Measurements from ENCODE around the gene C4orf36.

The C4orf36 gene

DNA sequence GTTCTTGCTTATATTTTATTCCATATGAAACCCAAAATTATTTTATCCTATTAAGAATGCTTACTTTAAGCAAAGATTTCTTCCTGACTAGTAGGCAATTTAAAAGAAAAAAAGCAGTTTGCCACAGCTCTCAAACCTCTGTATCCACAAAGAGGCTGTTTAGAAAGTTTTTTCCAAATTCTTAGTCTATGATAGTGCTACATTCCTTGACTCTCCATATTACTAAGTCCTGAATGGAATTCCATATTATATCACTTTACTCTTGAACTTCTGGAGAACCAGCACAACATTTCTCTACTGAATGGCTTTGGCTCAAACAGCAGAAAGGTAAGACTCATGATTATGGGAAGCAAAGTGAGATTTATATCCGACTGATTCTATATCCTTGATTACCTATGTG, 51.4 kb downstream of the C4orf36 start:
- TF ChIP-seq EZH2phosphoT487 (IDR thresholded peaks at IDR 0.05; ENCODE audit: low read length) (no peak), EZH2 (optimal IDR thresholded peaks at IDR 0.05; ENCODE audit: low read depth, low read length) (no peak)
- TF ChIP-seq, protein P1, sequence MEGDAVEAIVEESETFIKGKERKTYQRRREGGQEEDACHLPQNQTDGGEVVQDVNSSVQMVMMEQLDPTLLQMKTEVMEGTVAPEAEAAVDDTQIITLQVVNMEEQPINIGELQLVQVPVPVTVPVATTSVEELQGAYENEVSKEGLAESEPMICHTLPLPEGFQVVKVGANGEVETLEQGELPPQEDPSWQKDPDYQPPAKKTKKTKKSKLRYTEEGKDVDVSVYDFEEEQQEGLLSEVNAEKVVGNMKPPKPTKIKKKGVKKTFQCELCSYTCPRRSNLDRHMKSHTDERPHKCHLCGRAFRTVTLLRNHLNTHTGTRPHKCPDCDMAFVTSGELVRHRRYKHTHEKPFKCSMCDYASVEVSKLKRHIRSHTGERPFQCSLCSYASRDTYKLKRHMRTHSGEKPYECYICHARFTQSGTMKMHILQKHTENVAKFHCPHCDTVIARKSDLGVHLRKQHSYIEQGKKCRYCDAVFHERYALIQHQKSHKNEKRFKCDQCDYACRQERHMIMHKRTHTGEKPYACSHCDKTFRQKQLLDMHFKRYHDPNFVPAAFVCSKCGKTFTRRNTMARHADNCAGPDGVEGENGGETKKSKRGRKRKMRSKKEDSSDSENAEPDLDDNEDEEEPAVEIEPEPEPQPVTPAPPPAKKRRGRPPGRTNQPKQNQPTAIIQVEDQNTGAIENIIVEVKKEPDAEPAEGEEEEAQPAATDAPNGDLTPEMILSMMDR (IDR thresholded peaks at IDR 0.05; ENCODE audit: low read length), result no peak
- DNase-seq, result no peak
- H2AFZ ChIP-seq (ENCODE audit: low read length), result no peak overlapping the region
- no peaks in the 10 kb centered on the region for H3K27me3 ChIP-seq (replicated peaks; ENCODE audit: insufficient read depth, low read length)
- H3K4me2 ChIP-seq (ENCODE audit: low read depth, low read length), result no peak overlapping the region
- no peak overlapping the region for H3K27ac ChIP-seq (ENCODE audit: low read length)
- H3K4me3 ChIP-seq (ENCODE audit: low read length), result no peak overlapping the region
- H3K79me2 ChIP-seq (ENCODE audit: low read length), result no peaks in the 10 kb centered on the region
- H3K9me2 ChIP-seq (replicated peaks; ENCODE audit: insufficient read depth, low read length), result no peaks in the 10 kb centered on the region
- H3K9ac ChIP-seq (ENCODE audit: low read length), result no peak overlapping the region
- no peaks in the 10 kb centered on the region for H4K20me1 ChIP-seq (ENCODE audit: insufficient read depth, low read length)
- no peaks in the 10 kb centered on the region for H3K36me3 ChIP-seq (replicated peaks; ENCODE audit: insufficient read depth, low read length)
- H3F3A ChIP-seq (ENCODE audit: insufficient read depth, low read length), result no peaks in the 10 kb centered on the region
- no peaks in the 10 kb centered on the region for H3K9me3 ChIP-seq (replicated peaks; ENCODE audit: insufficient read depth, low read length)
- no peaks in the 10 kb centered on the region for H3K4me1 ChIP-seq (ENCODE audit: low read length)

DNA sequence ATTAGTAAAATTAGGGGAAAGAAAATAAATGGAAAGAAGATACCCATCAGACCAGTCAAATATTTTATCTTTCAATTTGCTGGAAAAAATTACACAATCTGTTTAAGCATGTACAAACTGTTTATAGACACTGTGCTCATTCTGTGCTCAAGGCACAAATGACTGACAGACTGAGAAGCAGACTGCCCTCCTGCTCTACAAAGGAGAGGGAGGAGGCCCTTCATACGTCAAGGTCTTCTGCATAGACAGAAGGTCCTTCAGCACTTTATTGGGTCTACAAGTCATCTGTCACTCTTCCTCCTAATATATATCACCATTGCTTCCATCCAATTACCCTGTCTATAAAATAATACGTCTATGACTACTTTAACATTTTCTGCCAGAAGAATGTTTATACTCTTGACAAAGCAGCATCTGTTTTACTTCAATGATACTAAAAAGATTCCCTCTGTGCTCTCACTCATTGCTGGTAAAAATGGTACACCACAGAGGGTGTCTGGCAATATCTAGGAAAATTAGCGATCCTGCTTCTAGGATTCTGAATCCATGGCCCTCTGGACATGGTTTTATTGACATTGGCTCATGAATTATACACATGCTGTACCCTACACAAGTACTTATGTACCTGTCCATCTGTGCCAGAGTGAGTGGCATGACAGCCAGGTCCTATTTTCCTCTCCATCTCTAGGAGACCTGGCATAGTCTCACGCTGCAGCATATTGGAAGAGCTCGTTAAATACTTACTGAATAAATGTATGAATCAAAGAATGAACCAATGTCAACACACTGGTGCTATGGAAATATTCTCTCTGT, 54.3 kb downstream of the C4orf36 start:
- no peak overlapping the region for H3K27ac ChIP-seq (ENCODE audit: low read length)
- H3K9ac ChIP-seq (ENCODE audit: low read length), result no peak overlapping the region
- no peaks in the 10 kb centered on the region for H3K36me3 ChIP-seq (replicated peaks; ENCODE audit: insufficient read depth, low read length)
- no peaks in the 10 kb centered on the region for H3F3A ChIP-seq (ENCODE audit: insufficient read depth, low read length)
- TF ChIP-seq EZH2 (optimal IDR thresholded peaks at IDR 0.05; ENCODE audit: low read depth, low read length), result no peak
- TF ChIP-seq, protein P1 (IDR thresholded peaks at IDR 0.05; ENCODE audit: low read length), result no peak
- TF ChIP-seq EZH2phosphoT487 (IDR thresholded peaks at IDR 0.05; ENCODE audit: low read length), result no peak
- no peak overlapping the region for H3K4me2 ChIP-seq (ENCODE audit: low read depth, low read length)
- H3K4me1 ChIP-seq (ENCODE audit: low read length), result no peaks in the 10 kb centered on the region
- H3K4me3 ChIP-seq (ENCODE audit: low read length), result no peak overlapping the region
- H2AFZ ChIP-seq (ENCODE audit: low read length), result no peak overlapping the region
- no peaks in the 10 kb centered on the region for H3K9me2 ChIP-seq (replicated peaks; ENCODE audit: insufficient read depth, low read length)
- H4K20me1 ChIP-seq (ENCODE audit: insufficient read depth, low read length), result no peaks in the 10 kb centered on the region
- H3K79me2 ChIP-seq (ENCODE audit: low read length), result no peaks in the 10 kb centered on the region
- H3K27me3 ChIP-seq (replicated peaks; ENCODE audit: insufficient read depth, low read length), result no peaks in the 10 kb centered on the region
- H3K9me3 ChIP-seq (replicated peaks; ENCODE audit: insufficient read depth, low read length), result no peaks in the 10 kb centered on the region
- no peak for DNase-seq

DNA sequence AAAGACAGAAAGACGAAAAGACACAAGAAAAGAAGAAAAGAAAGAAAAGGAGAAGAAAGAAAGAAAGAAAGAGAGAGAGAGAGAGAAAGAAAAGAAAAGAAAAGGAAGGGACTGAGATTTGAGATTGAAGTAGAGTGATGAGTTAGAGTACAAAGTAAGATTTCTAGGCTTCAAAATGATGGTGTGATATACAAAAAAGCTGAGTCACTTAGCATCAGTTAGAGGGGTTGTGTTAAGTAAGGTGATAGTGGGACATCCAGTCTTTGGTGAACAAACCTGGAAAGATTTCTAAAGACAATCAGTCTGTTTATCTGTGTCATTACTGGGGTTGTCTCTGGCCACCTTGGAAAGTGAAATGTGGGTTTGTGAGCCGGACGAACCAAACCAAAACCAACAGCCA, 56.5 kb downstream of the C4orf36 start:
- H3K4me1 ChIP-seq (ENCODE audit: low read length), result no peaks in the 10 kb centered on the region
- no peaks in the 10 kb centered on the region for H3K9me2 ChIP-seq (replicated peaks; ENCODE audit: insufficient read depth, low read length)
- H3K9ac ChIP-seq (ENCODE audit: low read length), result no peak overlapping the region
- DNase-seq, result no peak
- no peaks in the 10 kb centered on the region for H3K36me3 ChIP-seq (replicated peaks; ENCODE audit: insufficient read depth, low read length)
- H2AFZ ChIP-seq (ENCODE audit: low read length), result no peak overlapping the region
- H3K27me3 ChIP-seq (replicated peaks; ENCODE audit: insufficient read depth, low read length), result no peaks in the 10 kb centered on the region
- no peaks in the 10 kb centered on the region for H3F3A ChIP-seq (ENCODE audit: insufficient read depth, low read length)
- H3K27ac ChIP-seq (ENCODE audit: low read length), result no peak overlapping the region
- no peaks in the 10 kb centered on the region for H3K9me3 ChIP-seq (replicated peaks; ENCODE audit: insufficient read depth, low read length)
- no peak overlapping the region for H3K4me2 ChIP-seq (ENCODE audit: low read depth, low read length)
- no peaks in the 10 kb centered on the region for H3K79me2 ChIP-seq (ENCODE audit: low read length)
- no peaks in the 10 kb centered on the region for H4K20me1 ChIP-seq (ENCODE audit: insufficient read depth, low read length)
- H3K4me3 ChIP-seq (ENCODE audit: low read length), result no peak overlapping the region
- TF ChIP-seq, protein P1 (IDR thresholded peaks at IDR 0.05; ENCODE audit: low read length), result no peak
- TF ChIP-seq EZH2phosphoT487 (IDR thresholded peaks at IDR 0.05; ENCODE audit: low read length) (no peak), EZH2 (optimal IDR thresholded peaks at IDR 0.05; ENCODE audit: low read depth, low read length) (no peak)

Data from MM.1S (cell line).